IMR-90 (cell line): ENCODE data around the gene CD300LG. TPM values are rescaled to one million over a fixed set of nuclear protein-coding genes. Genes with fewer than 3 reads are reported as not detected.

Experiments used
- ATAC-seq: fragments of 200-7000 bp; cut with Tn5 transposase; 2 replicates; pipeline ENCODE4 v1.9.1; 2020; ENCODE audit warnings: low read depth, mild to moderate bottlenecking, moderate library complexity
- BruUV-seq: library from RNA; stranded (reverse); fragments of 400-500 nt; replicated peaks from 2 replicates; lab custom pipeline; 2021; lab: Mats Ljungman, UMichigan
- CTCF ChIA-PET: fragments of 300-600 bp; formaldehyde crosslinking; extraction: SDS; loops from one replicate; lab custom pipeline; 2021; ENCODE audit warnings: antibody characterized with exemption; lab: Yijun Ruan, JAX
- POLR2A ChIA-PET: fragments of 300-600 bp; sonication (Branson Sonifier 250); formaldehyde crosslinking; loops from one replicate; lab custom pipeline; 2022; ENCODE audit warnings: antibody characterized with exemption; ENCODE audit not compliant: unreplicated experiment; lab: Charles Lee
- DNase-seq: peaks from one replicate; pipeline ENCODE4 v3.0.0; 2013
- H2AFZ ChIP-seq: replicated peaks from 2 replicates; pipeline ENCODE3; 2013; ENCODE audit warnings: low read length, mild to moderate bottlenecking; ENCODE audit not compliant: poor library complexity
- H2AK5ac ChIP-seq: 2 replicates; pipeline ENCODE4 v1.6.1; 2013; ENCODE audit warnings: low read depth, low read length, inconsistent platforms
- H2AK9ac ChIP-seq: replicated peaks from 2 replicates; pipeline ENCODE3; 2013; ENCODE audit warnings: mild to moderate bottlenecking, low read depth, low read length, moderate library complexity; ENCODE audit not compliant: poor library complexity
- H2BK120ac ChIP-seq: 2 replicates; pipeline ENCODE4 v1.6.1; 2013; ENCODE audit warnings: low read depth, low read length, inconsistent platforms
- H2BK15ac ChIP-seq: 3 replicates; pipeline ENCODE4 v1.6.1; 2013; ENCODE audit warnings: low read depth, low read length, inconsistent platforms
- H2BK20ac ChIP-seq: 2 replicates; pipeline ENCODE4 v1.6.1; 2013; ENCODE audit warnings: low read depth, mild to moderate bottlenecking, inconsistent platforms, low read length, moderate library complexity
- H2BK5ac ChIP-seq: 2 replicates; pipeline ENCODE4 v1.6.1; 2013; ENCODE audit warnings: mild to moderate bottlenecking, low read depth, low read length, inconsistent platforms; ENCODE audit not compliant: poor library complexity, severe bottlenecking
- H3K14ac ChIP-seq: replicated peaks from 2 replicates; pipeline ENCODE4 v1.6.1; 2013; ENCODE audit warnings: low read depth, low read length, inconsistent platforms
- H3K18ac ChIP-seq: 2 replicates; pipeline ENCODE4 v1.6.1; 2013; ENCODE audit warnings: low read depth, low read length, control low read depth
- H3K23ac ChIP-seq: 2 replicates; pipeline ENCODE4 v1.6.1; 2013; ENCODE audit warnings: low read depth, low read length, inconsistent platforms
- H3K27ac ChIP-seq: 2 replicates; pipeline ENCODE4 v1.5.1; 2013; ENCODE audit warnings: mild to moderate bottlenecking, control low read depth, low read length; ENCODE audit not compliant: insufficient read depth
- H3K27me3 ChIP-seq: 2 replicates; pipeline ENCODE4 v1.6.1; 2013; ENCODE audit warnings: low read length; ENCODE audit not compliant: control insufficient read depth, insufficient read depth
- H3K36me3 ChIP-seq: 2 replicates; pipeline ENCODE4 v1.6.1; 2013; ENCODE audit warnings: low read length, mixed read lengths; ENCODE audit not compliant: control insufficient read depth, insufficient read depth
- H3K4ac ChIP-seq: 2 replicates; pipeline ENCODE4 v1.6.1; 2013; ENCODE audit warnings: low read depth, low read length, inconsistent platforms
- H3K4me1 ChIP-seq: 2 replicates; pipeline ENCODE4 v1.6.1; 2013; ENCODE audit warnings: low read length, mixed read lengths; ENCODE audit not compliant: control insufficient read depth, insufficient read depth
- H3K4me2 ChIP-seq: 2 replicates; pipeline ENCODE4 v1.6.1; 2013; ENCODE audit warnings: low read depth, mild to moderate bottlenecking, control low read depth, low read length, moderate library complexity
- H3K4me3 ChIP-seq: 2 replicates; pipeline ENCODE4 v1.5.1; 2013; ENCODE audit warnings: low read depth, mild to moderate bottlenecking, control low read depth, low read length, moderate library complexity; ENCODE audit not compliant: insufficient read depth
- H3K56ac ChIP-seq: 2 replicates; pipeline ENCODE4 v1.6.1; 2013; ENCODE audit warnings: low read length, inconsistent platforms; ENCODE audit not compliant: insufficient read depth; ENCODE audit errors: extremely low read depth
- H3K79me1 ChIP-seq, 2 experiments: 2 replicates each; pipeline ENCODE4 v1.6.1; 2013; ENCODE audit warnings: low read length in 2 of 2, inconsistent platforms in 1 of 2, low read depth in 1 of 2
- H3K9ac ChIP-seq: 2 replicates; pipeline ENCODE4 v1.6.1; 2013; ENCODE audit warnings: low read depth, low read length, control low read depth
- H3K9me1 ChIP-seq: 2 replicates; pipeline ENCODE4 v1.6.1; 2013; ENCODE audit warnings: low read length, inconsistent platforms; ENCODE audit not compliant: insufficient read depth
- H3K9me3 ChIP-seq: 2 replicates; pipeline ENCODE4 v1.6.1; 2013; ENCODE audit warnings: low read length; ENCODE audit not compliant: control insufficient read depth, insufficient read depth
- H4K20me1 ChIP-seq: 2 replicates; pipeline ENCODE4 v1.6.1; 2013; ENCODE audit warnings: low read length, inconsistent platforms; ENCODE audit not compliant: insufficient read depth
- H4K5ac ChIP-seq: 2 replicates; pipeline ENCODE4 v1.6.1; 2013; ENCODE audit warnings: mild to moderate bottlenecking, low read depth, low read length, control low read depth
- H4K8ac ChIP-seq, 2 experiments: 2 replicates each; pipeline ENCODE4 v1.6.1; 2013; ENCODE audit warnings: low read depth in 2 of 2, low read length in 2 of 2, control low read depth in 1 of 2, inconsistent platforms in 1 of 2
- H4K91ac ChIP-seq: 2 replicates; pipeline ENCODE4 v1.6.1; 2013; ENCODE audit warnings: low read depth, low read length, inconsistent platforms; ENCODE audit not compliant: insufficient read depth
- BHLHE40 ChIP-seq: fragments of 150-350 bp; IDR thresholded peaks from 2 replicates; pipeline ENCODE4 v1.6.1; 2016; ENCODE audit warnings: mild to moderate bottlenecking, low read depth, low read length
- CEBPB ChIP-seq: IDR thresholded peaks from 2 replicates; pipeline ENCODE4 v1.6.1; 2012; ENCODE audit warnings: low read depth, low read length, improper control_type of control experiment
- FOS ChIP-seq: fragments of 150-350 bp; IDR thresholded peaks from 2 replicates; pipeline ENCODE4 v1.6.1; 2016; ENCODE audit warnings: low read depth, low read length
- MAFK ChIP-seq: IDR thresholded peaks from 2 replicates; pipeline ENCODE4 v1.6.1; 2012; ENCODE audit warnings: low read depth, low read length, improper control_type of control experiment
- MAZ ChIP-seq: IDR thresholded peaks from 2 replicates; pipeline ENCODE4 v1.6.1; 2012; ENCODE audit warnings: low read depth, mild to moderate bottlenecking, low read length, improper control_type of control experiment, moderate library complexity, borderline replicate concordance
- MXI1 ChIP-seq: IDR thresholded peaks from 2 replicates; pipeline ENCODE4 v1.6.1; 2012; ENCODE audit warnings: low read depth, mild to moderate bottlenecking, low read length, moderate library complexity, borderline replicate concordance
- NFE2L2 ChIP-seq: fragments of 150-350 bp; IDR thresholded peaks from 2 replicates; pipeline ENCODE4 v1.6.1; 2016; ENCODE audit warnings: low read depth, mild to moderate bottlenecking, low read length
- POLR2A ChIP-seq: IDR thresholded peaks from 2 replicates; pipeline ENCODE4 v1.6.1; 2012; ENCODE audit warnings: mild to moderate bottlenecking, low read depth, low read length
- RAD21 ChIP-seq: IDR thresholded peaks from 2 replicates; pipeline ENCODE4 v1.6.1; 2012; ENCODE audit warnings: low read length, improper control_type of control experiment
- RCOR1 ChIP-seq: IDR thresholded peaks from 2 replicates; pipeline ENCODE4 v1.6.1; 2012; ENCODE audit warnings: mild to moderate bottlenecking, low read length, improper control_type of control experiment; ENCODE audit not compliant: insufficient replicate concordance
- RFX5 ChIP-seq: IDR thresholded peaks from 2 replicates; pipeline ENCODE4 v1.8.0; 2012; ENCODE audit warnings: low read depth, mild to moderate bottlenecking, low read length, moderate library complexity
- SMC3 ChIP-seq: fragments of 150-350 bp; IDR thresholded peaks from 2 replicates; pipeline ENCODE4 v1.6.1; 2016; ENCODE audit warnings: low read depth, mild to moderate bottlenecking, antibody characterized with exemption, low read length, moderate library complexity
- USF2 ChIP-seq: fragments of 150-350 bp; IDR thresholded peaks from 2 replicates; pipeline ENCODE4 v1.6.1; 2017; ENCODE audit warnings: mild to moderate bottlenecking, antibody characterized with exemption, low read length, low read depth
- WGBS, 2 experiments: methylation state at CpG; one replicate each; pipeline versions ENCODE4 v1.1.5 to v1.1.7; 2013; ENCODE audit warnings: missing lambda C conversion rate in 2 of 2; ENCODE audit not compliant: insufficient read length in 1 of 2; ENCODE audit errors: extremely low coverage in 2 of 2; 5-methylcytosine and 5-hydroxymethylcytosine counted together
- dilution Hi-C: fragments of 300-500 bp; cut with HindIII; formaldehyde crosslinking; loops from one replicate; pipeline ENCODE4 v1.14.3; 2018; ENCODE audit warnings: low sequenced_read_pairs; ENCODE audit not compliant: unreplicated experiment
- in situ Hi-C: fragments of 300-500 bp; cut with MboI; formaldehyde crosslinking; loops from 3 replicates; pipeline ENCODE4 v1.14.3; 2019; ENCODE audit warnings: low sequenced_read_pairs, inconsistent platforms, mixed read lengths
- intact Hi-C: fragments of 100-400 bp; cut with micrococcal nuclease; formaldehyde crosslinking; loops from 2 replicates; pipeline ENCODE4 v1.10.0; 2022
- polyA plus RNA-seq, 3 experiments: library from polyadenylated mRNA; depleted of rRNA; stranded (reverse); fragments of >200 nt; gene quantifications; 2 replicates each; pipeline ENCODE4 v1.2.3, GENCODE V29; 2012; ENCODE audit warnings: low replicate concordance in 1 of 3
- total RNA-seq: library from RNA; depleted of rRNA; stranded (reverse); fragments of >200 nt; gene quantifications from 2 replicates; pipeline ENCODE4 v1.2.3, GENCODE V29; 2012
- TF ChIP-seq, protein P1 (sequence below): fragments of 150-350 bp; IDR thresholded peaks from 2 replicates; pipeline ENCODE4 v1.6.1; 2016; ENCODE audit warnings: low read depth, mild to moderate bottlenecking, low read length, moderate library complexity, borderline replicate concordance

The CD300LG gene
- total and polyA plus RNA-seq, 2 of the 4 experiments (the other 2 are of a cell fraction) = not detected

DNA sequence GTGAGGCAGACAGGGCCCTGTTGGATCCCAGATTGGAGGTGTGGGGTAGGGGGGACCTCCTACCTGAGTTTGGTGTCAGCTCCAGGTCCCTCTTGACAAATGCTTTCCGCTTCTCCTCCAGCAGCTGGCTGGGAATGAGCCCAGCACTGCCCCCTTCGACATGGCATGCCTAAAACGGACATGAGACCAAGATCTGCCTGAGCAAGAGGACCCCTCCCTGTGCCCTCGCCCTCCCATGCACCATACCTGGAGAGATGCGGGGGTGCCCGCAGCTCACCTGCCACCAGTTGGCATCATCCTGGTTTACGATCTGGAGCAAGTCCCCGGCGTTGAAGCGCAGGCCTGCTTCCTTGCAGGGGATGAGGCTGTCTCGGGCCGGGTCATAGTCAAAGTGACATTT, 34.2 kb downstream of the CD300LG start:
- Histone ChIP-seq H3K18ac (no peak overlapping the region), H4K91ac (no peak overlapping the region), H3K4me3 (no peak overlapping the region), H4K8ac (no peak overlapping the region), H4K5ac (no peak overlapping the region), H3K9ac (no peak overlapping the region), H2BK5ac (no peak overlapping the region), H3K27ac (no peak overlapping the region), H3K9me3 (no peaks in the 10 kb centered on the region), H2AK9ac (no peak overlapping the region), H3K79me1 (no peaks in the 10 kb centered on the region), H3K56ac (no peak overlapping the region), H2BK120ac (no peak overlapping the region), H3K4ac (no peak overlapping the region), H4K20me1 (no peaks in the 10 kb centered on the region), H3K9me1 (no peaks in the 10 kb centered on the region), H3K4me2 (no peak overlapping the region), H3K23ac (no peak overlapping the region), H3K27me3 (peaks cover 2% of the 10 kb centered on the region), H3K4me1 (peaks cover 2% of the 10 kb centered on the region; the same call in 1 of the 2 replicates), H3K14ac (no peak overlapping the region), H2BK20ac (no peak overlapping the region), H2AFZ (no peak overlapping the region), H2BK15ac (no peak overlapping the region), H3K36me3 (no peaks in the 10 kb centered on the region), H2AK5ac (no peak overlapping the region)
- in situ Hi-C loops = no loop called here
- ChIA-PET POLR2A (no interaction called here), CTCF (interaction anchor here (0.7 kb wide), 1 partner anchor 103 kb away, joined by 3 read pairs; no protein-coding TSS in a partner anchor)
- intact Hi-C loops = no loop called here
- DNase-seq = no peak
- no CpG with 5 or more reads among the region's 12 CpGs for WGBS, 2 experiments
- dilution Hi-C loops = no loop called here
- TF ChIP-seq MAFK (no peak), SMC3 (no peak), NFE2L2 (no peak), RFX5 (no peak), MAZ (no peak), RCOR1 (no peak), BHLHE40 (no peak), POLR2A (no peak), USF2 (no peak), MXI1 (no peak), RAD21 (no peak), FOS (no peak), CEBPB (no peak)
- TF ChIP-seq, protein P1, sequence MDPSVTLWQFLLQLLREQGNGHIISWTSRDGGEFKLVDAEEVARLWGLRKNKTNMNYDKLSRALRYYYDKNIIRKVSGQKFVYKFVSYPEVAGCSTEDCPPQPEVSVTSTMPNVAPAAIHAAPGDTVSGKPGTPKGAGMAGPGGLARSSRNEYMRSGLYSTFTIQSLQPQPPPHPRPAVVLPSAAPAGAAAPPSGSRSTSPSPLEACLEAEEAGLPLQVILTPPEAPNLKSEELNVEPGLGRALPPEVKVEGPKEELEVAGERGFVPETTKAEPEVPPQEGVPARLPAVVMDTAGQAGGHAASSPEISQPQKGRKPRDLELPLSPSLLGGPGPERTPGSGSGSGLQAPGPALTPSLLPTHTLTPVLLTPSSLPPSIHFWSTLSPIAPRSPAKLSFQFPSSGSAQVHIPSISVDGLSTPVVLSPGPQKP = no peak
- no TSS peak for BruUV-seq
- no peak for ATAC-seq
